Measurements from ENCODE around the gene SLC49A3. TPM values are rescaled to one million over a fixed set of nuclear protein-coding genes. Genes with fewer than 3 reads are reported as not detected.

SLC49A3 gene
- total RNA-seq, 1 experiment from 2014 or later, result not detected

DNA sequence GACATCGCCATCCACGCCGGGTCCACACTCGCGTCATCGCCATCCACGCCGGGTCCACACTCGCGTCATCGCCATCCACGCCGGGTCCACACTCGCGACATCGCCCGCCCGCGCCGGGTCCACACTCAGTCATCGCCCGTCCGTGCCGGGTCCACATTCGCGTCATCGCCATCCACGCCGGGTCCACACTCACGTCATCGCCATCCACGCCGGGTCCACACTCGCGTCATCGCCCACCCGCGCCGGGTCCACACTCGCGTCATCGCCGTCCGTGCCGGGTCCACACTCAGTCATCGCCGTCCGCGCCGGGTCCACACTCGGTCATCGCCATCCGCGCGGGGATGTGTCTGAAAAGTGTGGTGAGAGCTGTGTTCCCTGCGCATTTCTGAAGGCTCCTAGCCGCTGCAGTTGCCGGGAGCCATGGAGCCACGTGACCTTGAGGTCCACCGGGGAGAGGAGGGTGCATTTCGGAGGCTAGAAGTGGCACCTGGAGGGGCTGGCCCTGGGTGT, 34.0 kb upstream of the SLC49A3 start:
- no peak overlapping the region for H3K4me3 ChIP-seq (ENCODE audit: low read length)
- ChIA-PET CTCF (no interaction called here), POLR2A (ENCODE audit: unreplicated experiment) (no interaction called here)
- H2AFZ ChIP-seq (ENCODE audit: low read length), result no peak overlapping the region
- H3K9ac ChIP-seq (ENCODE audit: low read length), result no peak overlapping the region
- no peaks in the 10 kb centered on the region for H3K27me3 ChIP-seq (ENCODE audit: low read length)
- intact Hi-C loops (cut with micrococcal nuclease), result no loop called here
- H3K36me3 ChIP-seq (ENCODE audit: low read depth, low read length), result no peaks in the 10 kb centered on the region
- no peak overlapping the region for H3K27ac ChIP-seq (ENCODE audit: low read length)
- H3K4me1 ChIP-seq (ENCODE audit: insufficient read depth, low read length), result no peaks in the 10 kb centered on the region
- no peaks in the 10 kb centered on the region for H3F3A ChIP-seq (ENCODE audit: low read length, unreplicated experiment)
- H3K9me3 ChIP-seq (ENCODE audit: low read length), result no peaks in the 10 kb centered on the region
- H4K20me1 ChIP-seq (ENCODE audit: low read length), result no peaks in the 10 kb centered on the region
- H3K79me2 ChIP-seq (ENCODE audit: low read length), result peaks cover 45% of the 10 kb centered on the region
- no TSS peak for BruUV-seq (replicated peaks)
- H3K9me2 ChIP-seq (replicated peaks; ENCODE audit: low read length), result no peaks in the 10 kb centered on the region
- H3K4me2 ChIP-seq (ENCODE audit: low read length), result no peak overlapping the region
- TF ChIP-seq EZH2 (IDR thresholded peaks at IDR 0.05; ENCODE audit: low read length, unreplicated experiment) (no peak), EZH2phosphoT487 (IDR thresholded peaks at IDR 0.05; ENCODE audit: borderline replicate concordance, low read length) (no peak)
- TF ChIP-seq, protein P1, sequence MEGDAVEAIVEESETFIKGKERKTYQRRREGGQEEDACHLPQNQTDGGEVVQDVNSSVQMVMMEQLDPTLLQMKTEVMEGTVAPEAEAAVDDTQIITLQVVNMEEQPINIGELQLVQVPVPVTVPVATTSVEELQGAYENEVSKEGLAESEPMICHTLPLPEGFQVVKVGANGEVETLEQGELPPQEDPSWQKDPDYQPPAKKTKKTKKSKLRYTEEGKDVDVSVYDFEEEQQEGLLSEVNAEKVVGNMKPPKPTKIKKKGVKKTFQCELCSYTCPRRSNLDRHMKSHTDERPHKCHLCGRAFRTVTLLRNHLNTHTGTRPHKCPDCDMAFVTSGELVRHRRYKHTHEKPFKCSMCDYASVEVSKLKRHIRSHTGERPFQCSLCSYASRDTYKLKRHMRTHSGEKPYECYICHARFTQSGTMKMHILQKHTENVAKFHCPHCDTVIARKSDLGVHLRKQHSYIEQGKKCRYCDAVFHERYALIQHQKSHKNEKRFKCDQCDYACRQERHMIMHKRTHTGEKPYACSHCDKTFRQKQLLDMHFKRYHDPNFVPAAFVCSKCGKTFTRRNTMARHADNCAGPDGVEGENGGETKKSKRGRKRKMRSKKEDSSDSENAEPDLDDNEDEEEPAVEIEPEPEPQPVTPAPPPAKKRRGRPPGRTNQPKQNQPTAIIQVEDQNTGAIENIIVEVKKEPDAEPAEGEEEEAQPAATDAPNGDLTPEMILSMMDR (conservative IDR thresholded peaks at IDR 0.05; ENCODE audit: low read depth, low read length), result no peak
- ATAC-seq, result no peak
- no peak for DNase-seq

DNA sequence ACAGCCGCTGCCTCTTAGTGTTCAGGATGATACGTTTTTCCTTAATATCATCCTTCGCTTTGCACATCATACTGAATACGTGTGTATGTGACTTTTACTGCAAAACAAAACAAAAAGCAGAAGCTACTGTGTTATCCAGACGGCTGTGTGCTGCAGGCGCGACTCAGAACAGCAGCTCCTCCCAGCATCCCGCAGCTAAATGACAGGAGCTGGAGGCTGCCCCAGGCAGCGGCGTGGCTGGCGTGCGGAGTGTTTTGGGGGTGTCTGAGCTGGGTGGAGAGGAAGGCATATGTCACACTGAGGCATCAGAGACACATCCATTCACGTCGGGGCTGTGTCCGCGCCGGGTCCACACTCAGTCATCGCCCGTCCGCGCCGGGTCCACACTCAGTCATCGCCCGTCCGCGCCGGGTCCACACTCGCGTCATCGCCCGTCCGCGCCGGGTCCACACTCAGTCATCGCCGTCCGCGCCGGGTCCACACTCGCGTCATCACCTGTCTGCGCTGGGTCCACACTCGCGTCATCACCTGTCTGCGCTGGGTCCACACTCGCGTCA, 33.3 kb upstream of the SLC49A3 start:
- TF ChIP-seq EZH2phosphoT487 (IDR thresholded peaks at IDR 0.05; ENCODE audit: borderline replicate concordance, low read length) (no peak), EZH2 (IDR thresholded peaks at IDR 0.05; ENCODE audit: low read length, unreplicated experiment) (no peak)
- TF ChIP-seq, protein P1 (conservative IDR thresholded peaks at IDR 0.05; ENCODE audit: low read depth, low read length), result no peak
- no peaks in the 10 kb centered on the region for H3K36me3 ChIP-seq (ENCODE audit: low read depth, low read length)
- H4K20me1 ChIP-seq (ENCODE audit: low read length), result no peaks in the 10 kb centered on the region
- no peaks in the 10 kb centered on the region for H3K4me1 ChIP-seq (ENCODE audit: insufficient read depth, low read length)
- no peaks in the 10 kb centered on the region for H3F3A ChIP-seq (ENCODE audit: low read length, unreplicated experiment)
- intact Hi-C loops (cut with micrococcal nuclease), result no loop called here
- no peak for ATAC-seq
- CTCF ChIA-PET, result no interaction called here
- POLR2A ChIA-PET (ENCODE audit: unreplicated experiment), result no interaction called here
- H3K9ac ChIP-seq (ENCODE audit: low read length), result no peak overlapping the region
- no peaks in the 10 kb centered on the region for H3K9me2 ChIP-seq (replicated peaks; ENCODE audit: low read length)
- no peak overlapping the region for H3K4me3 ChIP-seq (ENCODE audit: low read length)
- H3K79me2 ChIP-seq (ENCODE audit: low read length), result peaks cover 50% of the 10 kb centered on the region
- no peak overlapping the region for H2AFZ ChIP-seq (ENCODE audit: low read length)
- no peak overlapping the region for H3K4me2 ChIP-seq (ENCODE audit: low read length)
- H3K27ac ChIP-seq (ENCODE audit: low read length), result no peak overlapping the region
- H3K27me3 ChIP-seq (ENCODE audit: low read length), result no peaks in the 10 kb centered on the region
- no TSS peak for BruUV-seq (replicated peaks)
- DNase-seq, result no peak
- no peaks in the 10 kb centered on the region for H3K9me3 ChIP-seq (ENCODE audit: low read length)
